HEK293 (cell line): ENCODE data around the gene MRPS6.

Source experiments
- BCL11A ChIP-seq: fragments of 450-650 bp; formaldehyde crosslinking; IDR thresholded peaks from 2 replicates; pipeline ENCODE4 v1.5.1; 2016; ENCODE audit warnings: low read depth, missing biosample characterization, missing genetic modification characterization
- ZNF792 ChIP-seq: fragments of 450-650 bp; formaldehyde crosslinking; IDR thresholded peaks from 2 replicates; pipeline ENCODE4 v1.5.1; 2016; ENCODE audit warnings: missing biosample characterization, missing genetic modification characterization
- TF ChIP-seq, protein P1 (sequence below): fragments of 450-650 bp; formaldehyde crosslinking; IDR thresholded peaks from 2 replicates; pipeline ENCODE4 v1.5.1; 2016; ENCODE audit warnings: missing biosample characterization, missing genetic modification characterization

DNA sequence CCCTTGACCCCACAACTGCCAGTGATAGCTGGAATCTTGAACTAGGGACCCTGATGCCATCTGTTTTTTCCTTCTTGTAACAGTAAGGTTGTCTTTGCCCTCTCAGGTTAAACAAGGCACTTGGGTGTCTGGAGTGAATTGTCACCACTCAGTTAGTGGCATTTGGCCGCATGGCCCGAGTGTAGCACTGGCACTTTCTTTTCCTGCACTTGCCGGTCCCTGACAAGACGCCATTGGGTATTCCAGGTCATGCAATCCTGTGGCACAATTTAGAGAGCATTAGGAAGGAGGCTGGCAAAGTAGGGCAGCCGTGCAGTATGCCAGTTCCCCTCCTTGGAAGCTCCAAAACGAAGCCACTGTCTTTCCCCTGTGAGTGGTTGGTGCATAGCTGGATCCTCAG, 70.8 kb downstream of the MRPS6 start:
- no peak for TF ChIP-seq BCL11A
- TF ChIP-seq, protein P1, sequence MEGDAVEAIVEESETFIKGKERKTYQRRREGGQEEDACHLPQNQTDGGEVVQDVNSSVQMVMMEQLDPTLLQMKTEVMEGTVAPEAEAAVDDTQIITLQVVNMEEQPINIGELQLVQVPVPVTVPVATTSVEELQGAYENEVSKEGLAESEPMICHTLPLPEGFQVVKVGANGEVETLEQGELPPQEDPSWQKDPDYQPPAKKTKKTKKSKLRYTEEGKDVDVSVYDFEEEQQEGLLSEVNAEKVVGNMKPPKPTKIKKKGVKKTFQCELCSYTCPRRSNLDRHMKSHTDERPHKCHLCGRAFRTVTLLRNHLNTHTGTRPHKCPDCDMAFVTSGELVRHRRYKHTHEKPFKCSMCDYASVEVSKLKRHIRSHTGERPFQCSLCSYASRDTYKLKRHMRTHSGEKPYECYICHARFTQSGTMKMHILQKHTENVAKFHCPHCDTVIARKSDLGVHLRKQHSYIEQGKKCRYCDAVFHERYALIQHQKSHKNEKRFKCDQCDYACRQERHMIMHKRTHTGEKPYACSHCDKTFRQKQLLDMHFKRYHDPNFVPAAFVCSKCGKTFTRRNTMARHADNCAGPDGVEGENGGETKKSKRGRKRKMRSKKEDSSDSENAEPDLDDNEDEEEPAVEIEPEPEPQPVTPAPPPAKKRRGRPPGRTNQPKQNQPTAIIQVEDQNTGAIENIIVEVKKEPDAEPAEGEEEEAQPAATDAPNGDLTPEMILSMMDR, result no peak
- no peak for TF ChIP-seq ZNF792 (tag by site-specific recombination)
